ENCODE data around the gene PSME2. TPM values are rescaled to one million over a fixed set of nuclear protein-coding genes. Genes with fewer than 3 reads are reported as not detected.
A peak's percentile ranks its signal among the peaks of the same experiment; 100 is the strongest.

The PSME2 gene
- total and polyA plus RNA-seq, 2 of the 13 experiments (the other 11 are each of a cell fraction or from before 2014, with no cell fraction given), result 332 to 716 TPM

- TF ChIP-seq ZBTB40 (IDR thresholded peaks at IDR 0.05), result no peak
- TF ChIP-seq ZBTB40 (CRISPR knock-in tag; IDR thresholded peaks at IDR 0.05), result no peak
- no peak for TF ChIP-seq ZNF30 (CRISPR knock-in tag; IDR thresholded peaks at IDR 0.05)
- no peak for TF ChIP-seq PHF20 (CRISPR knock-in tag; IDR thresholded peaks at IDR 0.05)
- TF ChIP-seq TFAP4 (IDR thresholded peaks at IDR 0.05; ENCODE audit: borderline replicate concordance, low read depth), result no peak; the same call in 1 of the 2 replicates
- no peak for TF ChIP-seq BHLHE40 (IDR thresholded peaks at IDR 0.05; ENCODE audit: low read length)
- TF ChIP-seq YEATS2 (CRISPR knock-in tag; IDR thresholded peaks at IDR 0.05; ENCODE audit: borderline replicate concordance), result peak; percentile 68; the same call in 1 of the 2 replicates
- TF ChIP-seq TEAD3 (CRISPR knock-in tag; optimal IDR thresholded peaks at IDR 0.05; ENCODE audit: borderline replicate concordance), result no peak
- TF ChIP-seq ZNF253 (CRISPR knock-in tag; IDR thresholded peaks at IDR 0.05; ENCODE audit: borderline replicate concordance), result peak; percentile 97; the same call in 1 of the 2 replicates
- TF ChIP-seq CENPT (CRISPR knock-in tag; IDR thresholded peaks at IDR 0.05; ENCODE audit: low read depth), result 0 out of 2 replicates have a peak, but pooled peaks have one; percentile 70
- TF ChIP-seq NFAT5 (CRISPR knock-in tag; IDR thresholded peaks at IDR 0.05), result no peak; the same call in 1 of the 2 replicates
- no peak for TF ChIP-seq ZKSCAN8 (CRISPR knock-in tag; IDR thresholded peaks at IDR 0.05; ENCODE audit: borderline replicate concordance)
- TF ChIP-seq POLR2G (IDR thresholded peaks at IDR 0.05; ENCODE audit: low read depth, low read length), result peak; percentile 89
- TF ChIP-seq ZNF382 (CRISPR knock-in tag; IDR thresholded peaks at IDR 0.05; ENCODE audit: borderline replicate concordance), result no peak
These were observed 759 bp upstream of the PSME2 start, which contains the start of gene RNF31 (continued) for GRCh38 chr14:24146978-24147760.
